ENCODE results near the gene PLAAT4.

Gene PLAAT4

DNA sequence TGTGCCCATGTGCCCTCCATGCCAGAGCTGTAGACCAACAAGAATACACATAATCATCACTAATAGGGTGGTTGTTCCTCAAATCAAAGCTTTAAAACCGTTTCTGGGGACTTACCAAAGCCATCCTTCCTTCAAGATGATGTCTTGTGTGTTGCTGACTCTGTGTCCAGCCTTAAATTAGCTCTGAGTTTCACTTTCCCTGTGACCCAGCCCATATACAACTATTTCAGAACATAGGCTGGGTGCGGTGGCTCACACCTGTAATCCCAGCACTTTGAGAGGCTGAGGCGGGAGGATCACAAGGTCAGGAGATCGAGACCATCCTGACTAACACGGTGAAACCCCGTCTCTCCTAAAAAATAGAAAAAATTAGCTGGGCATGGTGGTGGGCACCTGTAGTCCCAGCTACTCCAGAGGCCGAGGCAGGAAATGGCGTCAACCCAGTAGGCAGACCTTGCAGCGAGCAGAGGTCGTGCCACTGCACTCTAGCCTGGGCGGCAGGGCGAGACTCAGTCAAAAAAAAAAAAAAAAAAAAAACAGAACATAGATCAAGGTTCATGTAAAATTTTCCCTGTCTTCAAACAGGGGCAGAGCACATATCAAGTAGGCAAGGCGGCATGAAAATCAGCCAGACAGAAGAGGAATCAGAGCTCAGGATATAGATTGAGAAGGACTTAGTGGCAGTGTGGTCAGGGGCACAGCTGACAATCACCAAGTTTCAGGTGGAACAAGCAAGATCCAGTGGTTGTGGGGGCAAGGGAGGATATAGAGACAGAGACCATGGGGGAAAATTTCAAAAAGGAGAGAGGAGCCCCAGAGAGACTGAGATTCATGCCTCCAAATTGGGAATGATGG lies 26.8 kb downstream of the PLAAT4 start, which contains the start of gene PLAAT2:
Gene PLAAT2, minus strand, starts transcription at position 179 of the 855 bp plus-strand sequence. Its CDS starts 55 bp downstream, at position 124.
- H3K4me3 ChIP-seq (ENCODE audit: low read length): no peak within 1 kb of the TSS
- TF ChIP-seq CTCF (conservative IDR thresholded peaks at IDR 0.05; ENCODE audit: low read length): no peak
- no peak for DNase-seq (ENCODE audit: low read depth)

DNA sequence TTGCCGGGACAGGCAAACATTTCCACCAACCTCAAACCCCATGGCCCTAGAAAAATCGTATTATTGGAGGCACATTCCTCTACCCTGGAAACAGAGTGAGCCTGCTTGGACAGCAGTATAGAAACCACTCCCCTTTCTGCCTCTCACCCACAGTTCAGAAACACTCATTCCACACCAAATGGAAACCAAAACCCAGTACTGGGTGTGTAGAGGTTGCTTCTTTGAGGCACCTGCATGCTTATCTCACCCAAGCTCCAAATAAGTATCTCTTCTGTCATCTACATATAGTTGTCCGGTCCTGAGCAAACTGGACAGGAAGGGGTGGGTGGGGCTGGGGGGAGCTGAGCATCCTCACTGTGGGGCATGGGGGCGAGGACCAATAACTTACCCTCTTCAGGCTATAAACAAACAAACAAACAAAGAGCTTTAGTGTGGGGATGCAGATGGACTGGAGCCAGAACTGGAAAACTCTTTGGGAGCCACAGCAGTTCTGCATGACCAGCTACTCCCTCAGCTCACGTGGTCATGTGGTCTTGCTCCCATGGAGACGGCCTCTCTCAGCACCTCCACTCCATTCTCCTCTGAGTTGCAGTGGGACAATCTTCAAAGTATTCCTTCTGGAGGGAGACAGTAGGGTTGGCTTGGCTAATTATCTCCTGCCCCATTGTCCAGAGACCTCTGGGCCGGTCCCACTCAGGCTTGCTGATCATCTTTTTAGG lies 27.6 kb downstream of the PLAAT4 start:
- H3K4me3 ChIP-seq (ENCODE audit: low read length): no peak overlapping the region

DNA sequence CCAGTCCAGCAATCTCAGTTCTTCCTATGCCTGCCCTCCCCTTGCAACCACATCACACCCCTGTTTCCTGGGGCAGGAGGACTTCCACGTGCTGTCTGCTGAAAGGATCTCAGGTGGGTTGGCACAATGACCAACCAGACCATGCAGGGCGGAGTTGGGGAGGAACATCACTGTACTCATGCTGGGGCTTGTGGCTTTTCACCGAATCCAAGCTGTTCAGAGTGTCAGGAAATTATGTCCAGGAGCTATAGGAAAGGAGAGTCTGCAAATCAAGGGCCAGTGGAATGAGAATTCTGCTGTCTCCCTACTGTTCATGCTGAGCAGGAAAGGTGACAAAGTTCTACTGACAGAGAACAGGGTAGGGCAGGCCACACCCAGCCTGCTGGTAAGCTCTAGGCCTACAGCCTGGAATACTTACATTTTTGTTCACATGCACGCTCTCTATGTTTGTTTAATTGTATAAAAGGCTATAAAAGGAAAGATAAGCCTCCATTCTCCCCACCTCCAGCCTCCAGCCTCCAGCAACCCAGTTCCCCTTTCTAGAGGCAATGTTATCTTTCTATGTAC lies 28.3 kb downstream of the PLAAT4 start:
- no peak overlapping the region for H3K4me3 ChIP-seq (ENCODE audit: low read length)
- TF ChIP-seq CTCF (conservative IDR thresholded peaks at IDR 0.05; ENCODE audit: low read length): no peak
- DNase-seq (ENCODE audit: low read depth): no peak

More for the DNA sequence above, 27.6 kb downstream of the PLAAT4 start:
- no peak for TF ChIP-seq CTCF (conservative IDR thresholded peaks at IDR 0.05; ENCODE audit: low read length)
- DNase-seq (ENCODE audit: low read depth): no peak

- peak; percentile 49 for DNase-seq (ENCODE audit: low read depth)
- no peak overlapping the region for H3K4me3 ChIP-seq (ENCODE audit: low read length)
These were observed 30.6 kb downstream of the PLAAT4 start for GRCh38 chr11:63567044-63567840.

GRCh38 chr11:63569570-63569969 lies 33.0 kb downstream of the PLAAT4 start:
- H3K4me3 ChIP-seq (ENCODE audit: low read length): no peak overlapping the region
- TF ChIP-seq CTCF (conservative IDR thresholded peaks at IDR 0.05; ENCODE audit: low read length): no peak
- DNase-seq (ENCODE audit: low read depth): no peak

More at GRCh38 chr11:63567044-63567840, 30.6 kb downstream of the PLAAT4 start:
- TF ChIP-seq CTCF (conservative IDR thresholded peaks at IDR 0.05; ENCODE audit: low read length): no peak

- H3K4me3 ChIP-seq (ENCODE audit: low read length): no peak overlapping the region
- no peak for DNase-seq (ENCODE audit: low read depth)
- no peak for TF ChIP-seq CTCF (conservative IDR thresholded peaks at IDR 0.05; ENCODE audit: low read length)
These were observed 35.5 kb downstream of the PLAAT4 start for GRCh38 chr11:63572026-63572688.

Data from AG10803 (cell line).